ENCODE measurements around the gene NCOA7.

NCOA7 gene

GRCh38 chr6:125815080-125815910, 24.5 kb downstream of the NCOA7 start:
- DNase-seq, result no peak

GRCh38 chr6:125816828-125817280, 26.1 kb downstream of the NCOA7 start:
- no peak for DNase-seq

GRCh38 chr6:125818225-125818657, 27.5 kb downstream of the NCOA7 start:
- DNase-seq, result no peak

GRCh38 chr6:125818772-125819260, 28.1 kb downstream of the NCOA7 start:
- no peak for DNase-seq

- no peak for DNase-seq
These were observed 29.0 kb downstream of the NCOA7 start for GRCh38 chr6:125819535-125820326.

GRCh38 chr6:125821825-125822281, 31.1 kb downstream of the NCOA7 start:
- peak; percentile 29 for DNase-seq

- DNase-seq, result no peak
These were observed 32.4 kb downstream of the NCOA7 start for GRCh38 chr6:125823180-125823579.

GRCh38 chr6:125824946-125825771, 34.4 kb downstream of the NCOA7 start:
- DNase-seq, result no peak

GRCh38 chr6:125826695-125827463, 36.1 kb downstream of the NCOA7 start:
- DNase-seq, result no peak

- no peak for DNase-seq
These were observed 37.1 kb downstream of the NCOA7 start for GRCh38 chr6:125827788-125828320.

- DNase-seq, result no peak
These were observed 37.8 kb downstream of the NCOA7 start for GRCh38 chr6:125828476-125829039.

- DNase-seq, result no peak
These were observed 38.7 kb downstream of the NCOA7 start for GRCh38 chr6:125829433-125829832.

GRCh38 chr6:125831659-125832058, 40.9 kb downstream of the NCOA7 start:
- no peak for DNase-seq

GRCh38 chr6:125832391-125833117, 41.8 kb downstream of the NCOA7 start:
- no peak for DNase-seq

- no peak for DNase-seq
These were observed 43.6 kb downstream of the NCOA7 start for GRCh38 chr6:125834348-125834747.

- no peak for DNase-seq
These were observed 44.5 kb downstream of the NCOA7 start for GRCh38 chr6:125835221-125835744.

- DNase-seq, result no peak
These were observed 45.7 kb downstream of the NCOA7 start for GRCh38 chr6:125836466-125836865.

GRCh38 chr6:125839471-125839870, 48.7 kb downstream of the NCOA7 start:
- DNase-seq, result no peak

- DNase-seq, result no peak
These were observed 49.1 kb downstream of the NCOA7 start for GRCh38 chr6:125839879-125840278.

GRCh38 chr6:125841356-125842090, 50.8 kb downstream of the NCOA7 start:
- no peak for DNase-seq
